Body of pancreas (tissue), 4 donors: Measurements from ENCODE around the gene PDZD7. TPM values are rescaled to one million over a fixed set of nuclear protein-coding genes. Genes with fewer than 3 reads are reported as not detected.

ENCODE experiments used
- ATAC-seq: fragments of 150-250 bp; one replicate; pipeline ENCODE4 v1.9.1; 2016
- DNase-seq, 4 donors: peaks; one replicate each; pipeline ENCODE4 v3.0.0-alpha.2; 2019
- H3K27ac ChIP-seq, 4 donors: fragments of 200-600 bp; sonication (generic); 1 replicate in 3 of 4; 2 replicates in 1 of 4; pipeline versions ENCODE4 v1.5.1 to v1.6.1; 2016 to 2019; ENCODE audit warnings: mild to moderate bottlenecking in 1 of 4, mixed read lengths in 1 of 4, moderate library complexity in 1 of 4
- H3K27me3 ChIP-seq, 2 donors: fragments of 200-600 bp; sonication (generic); one replicate each; pipeline ENCODE4 v1.6.0; 2016; ENCODE audit warnings: mild to moderate bottlenecking in 1 of 2
- H3K36me3 ChIP-seq, 2 donors: fragments of 200-600 bp; sonication (generic); replicated peaks in 1 of 2; 2 replicates each; pipeline ENCODE4 v1.5.1; 2016; ENCODE audit warnings: low read depth in 2 of 2; ENCODE audit not compliant: insufficient read depth in 1 of 2
- H3K4me1 ChIP-seq: fragments of 200-600 bp; sonication (generic); one replicate; pipeline ENCODE4 v1.6.0; 2016
- H3K4me3 ChIP-seq, 2 donors: fragments of 200-600 bp; sonication (generic); 1 replicate in 1 of 2; 2 replicates in 1 of 2; pipeline ENCODE4 v1.5.1; 2016 to 2019
- H3K9me3 ChIP-seq, 3 donors: fragments of 200-600 bp; sonication (generic); 1 replicate in 2 of 3; 2 replicates in 1 of 3; pipeline ENCODE4 v1.5.1; 2016
- POLR2A ChIP-seq, 3 donors: fragments of 450-650 bp; IDR thresholded peaks; one replicate each; pipeline ENCODE4 v1.6.1; 2016; ENCODE audit warnings: antibody characterized with exemption in 3 of 3, mild to moderate bottlenecking in 2 of 3
- WGBS, 2 donors: methylation state at CpG; one replicate each; pipeline ENCODE4 v1.1.5; 2017; 5-methylcytosine and 5-hydroxymethylcytosine counted together
- intact Hi-C: fragments of 100-400 bp; cut with DNase I; formaldehyde crosslinking; loops from one replicate; pipeline ENCODE4 v1.15.1; 2023
- total RNA-seq, 2 donors: library from RNA; depleted of rRNA; stranded (reverse); fragments of >200 nt; gene quantifications; one replicate each; pipeline ENCODE4 v1.1.0, GENCODE V29; 2016
- TF ChIP-seq, protein P1 (sequence below), 7 experiments: fragments of 450-650 bp in 4 of 7; fragments of 200-600 bp in 3 of 7; sonication (generic) in 3 of 7; IDR thresholded peaks; one replicate each; pipeline ENCODE4 v1.5.1; 2016 to 2019; ENCODE audit warnings: antibody characterized with exemption in 7 of 7

PDZD7 gene
- total RNA-seq, 2 donors from 2014 or later, result 0.52 to 0.66 TPM

- DNase-seq (peak; percentile 73 to 82 (median 77)), ATAC-seq (peak; percentile 93)
- TF ChIP-seq, protein P1, sequence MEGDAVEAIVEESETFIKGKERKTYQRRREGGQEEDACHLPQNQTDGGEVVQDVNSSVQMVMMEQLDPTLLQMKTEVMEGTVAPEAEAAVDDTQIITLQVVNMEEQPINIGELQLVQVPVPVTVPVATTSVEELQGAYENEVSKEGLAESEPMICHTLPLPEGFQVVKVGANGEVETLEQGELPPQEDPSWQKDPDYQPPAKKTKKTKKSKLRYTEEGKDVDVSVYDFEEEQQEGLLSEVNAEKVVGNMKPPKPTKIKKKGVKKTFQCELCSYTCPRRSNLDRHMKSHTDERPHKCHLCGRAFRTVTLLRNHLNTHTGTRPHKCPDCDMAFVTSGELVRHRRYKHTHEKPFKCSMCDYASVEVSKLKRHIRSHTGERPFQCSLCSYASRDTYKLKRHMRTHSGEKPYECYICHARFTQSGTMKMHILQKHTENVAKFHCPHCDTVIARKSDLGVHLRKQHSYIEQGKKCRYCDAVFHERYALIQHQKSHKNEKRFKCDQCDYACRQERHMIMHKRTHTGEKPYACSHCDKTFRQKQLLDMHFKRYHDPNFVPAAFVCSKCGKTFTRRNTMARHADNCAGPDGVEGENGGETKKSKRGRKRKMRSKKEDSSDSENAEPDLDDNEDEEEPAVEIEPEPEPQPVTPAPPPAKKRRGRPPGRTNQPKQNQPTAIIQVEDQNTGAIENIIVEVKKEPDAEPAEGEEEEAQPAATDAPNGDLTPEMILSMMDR (IDR thresholded peaks at IDR 0.05), result peak; percentile 66 to 96 (median 79)
- TF ChIP-seq POLR2A (IDR thresholded peaks at IDR 0.05), result peak in 1 of 3 donors; percentile 19
- Histone ChIP-seq H3K27me3 (peaks cover 0 to 21% of the 10 kb centered on the region in 2 donors), H3K27ac (no peak overlapping the region), H3K4me3 (no peak overlapping the region), H3K9me3 (no peaks in the 10 kb centered on the region), H3K36me3 (no peaks in the 10 kb centered on the region), H3K4me1 (peaks cover 21% of the 10 kb centered on the region)
- 6 to 9% methylated on average over 22 to 42 of the region's 42 CpGs for WGBS, 2 donors
- intact Hi-C loops, result no loop called here
Measured at GRCh38 chr10:101050208-101051069, 19.5 kb upstream of the PDZD7 start.

- Histone ChIP-seq H3K27ac (no peak overlapping the region), H3K36me3 (no peaks in the 10 kb centered on the region), H3K27me3 (peaks cover 0 to 21% of the 10 kb centered on the region in 2 donors), H3K9me3 (no peaks in the 10 kb centered on the region), H3K4me1 (peaks cover 26% of the 10 kb centered on the region), H3K4me3 (no peak overlapping the region)
- intact Hi-C loops, result no loop called here
- ATAC-seq (no peak), DNase-seq (peak in 1 of 4 donors; percentile 30)
- no peak for TF ChIP-seq POLR2A (IDR thresholded peaks at IDR 0.05)
- TF ChIP-seq, protein P1 (IDR thresholded peaks at IDR 0.05), result peak in 1 of 7 experiments; percentile 7
- 11 to 14% methylated on average over 43 to 62 of the region's 62 CpGs for WGBS, 2 donors
Measured at GRCh38 chr10:101047961-101048892, 17.3 kb upstream of the PDZD7 start.

DNA sequence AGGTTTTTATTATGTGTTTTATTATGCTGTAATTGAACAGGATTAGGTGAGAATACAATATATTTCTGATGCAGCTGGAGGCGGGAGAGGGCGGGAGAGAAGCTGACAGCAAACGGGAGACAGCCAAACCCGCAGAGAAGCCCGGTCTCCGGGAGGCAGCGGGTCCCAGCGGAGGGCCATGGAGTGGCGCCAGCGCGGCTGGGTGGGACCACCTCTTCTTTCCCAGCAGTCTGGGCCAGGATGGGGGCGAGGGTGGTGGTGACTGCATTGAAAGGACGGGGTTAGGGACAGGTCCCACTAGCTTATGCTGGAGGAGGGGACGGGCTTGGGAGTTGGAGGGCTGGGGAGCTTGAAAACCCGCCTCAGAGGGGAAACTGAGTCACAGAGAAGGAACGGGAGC, 16.3 kb upstream of the PDZD7 start:
- no peak for DNase-seq
- TF ChIP-seq, protein P1 (IDR thresholded peaks at IDR 0.05), result no peak
- TF ChIP-seq POLR2A (IDR thresholded peaks at IDR 0.05), result no peak
- H3K27ac ChIP-seq, result no peak overlapping the region
- H3K9me3 ChIP-seq, result no peaks in the 10 kb centered on the region
- peaks cover 0 to 21% of the 10 kb centered on the region in 2 donors for H3K27me3 ChIP-seq
- H3K36me3 ChIP-seq, result no peaks in the 10 kb centered on the region
- intact Hi-C loops, result no loop called here
- peaks cover 32% of the 10 kb centered on the region for H3K4me1 ChIP-seq
- 32 to 36% methylated on average over 16 of the region's 16 CpGs for WGBS, 2 donors
- H3K4me3 ChIP-seq, result no peak overlapping the region
- ATAC-seq, result no peak

DNA sequence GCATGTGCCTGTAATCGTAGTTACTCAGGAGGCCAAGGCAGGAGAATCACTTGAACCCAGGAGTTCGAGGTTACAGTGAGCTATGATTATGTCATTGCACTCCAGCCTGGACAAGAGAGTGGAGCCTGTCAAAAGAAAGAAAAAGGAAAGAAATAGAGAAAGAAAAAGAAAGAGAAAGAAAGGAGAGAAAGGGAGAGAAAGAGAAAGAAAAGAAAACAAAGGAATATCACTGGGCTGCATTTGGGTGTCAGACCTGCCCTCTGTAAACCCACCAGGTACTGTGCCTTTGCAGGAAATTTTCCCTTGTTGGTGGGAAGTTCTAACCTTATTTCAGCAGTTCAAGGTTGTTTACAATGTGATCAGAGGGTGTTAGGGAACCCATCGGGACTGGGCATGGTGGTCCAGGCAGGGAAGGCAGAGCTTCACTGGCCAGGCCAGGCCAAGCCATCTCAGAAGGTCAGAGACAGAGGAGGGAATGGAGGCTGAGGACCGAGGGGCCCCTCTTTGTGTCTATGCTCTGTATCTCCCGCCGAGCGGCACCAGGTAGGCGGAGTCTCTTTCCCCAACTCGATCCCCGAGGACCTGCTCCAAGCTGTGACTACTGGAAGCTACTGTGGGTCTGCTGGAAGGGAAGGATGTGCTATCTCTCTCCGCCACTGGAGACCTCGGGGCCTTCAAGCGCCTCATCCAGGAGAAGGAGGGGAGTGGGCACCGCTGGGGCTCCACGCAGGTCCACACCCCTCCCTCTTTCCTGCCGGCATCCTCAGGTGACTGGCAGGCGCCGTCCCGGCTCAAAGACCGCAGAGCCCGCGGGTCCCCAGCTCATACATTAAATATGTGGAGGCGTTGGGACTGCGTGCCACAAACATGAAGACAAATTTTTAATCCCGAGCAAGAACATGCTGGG, 15.7 kb upstream of the PDZD7 start:
- no peak for DNase-seq
- TF ChIP-seq, protein P1 (IDR thresholded peaks at IDR 0.05), result no peak
- no peak for TF ChIP-seq POLR2A (IDR thresholded peaks at IDR 0.05)
- intact Hi-C loops, result no loop called here
- Histone ChIP-seq H3K27me3 (peaks cover 0 to 21% of the 10 kb centered on the region in 2 donors), H3K36me3 (no peaks in the 10 kb centered on the region), H3K4me3 (no peak overlapping the region), H3K27ac (no peak overlapping the region), H3K9me3 (no peaks in the 10 kb centered on the region), H3K4me1 (peaks cover 39% of the 10 kb centered on the region)
- 36 to 44% methylated on average over 18 to 25 of the region's 25 CpGs for WGBS, 2 donors
- no peak for ATAC-seq
